ENCODE results near the gene GRB10.
"Not testable (repeated sequence)": the region's sequence is repeated elsewhere in the genome, so short reads cannot be mapped to it uniquely, and the experiment has no call there.

The GRB10 gene

GRCh38 chr7:50778189-50778588, 4.5 kb downstream of the GRB10 start:
- no peak for DNase-seq (ENCODE audit: low spot score)

DNA sequence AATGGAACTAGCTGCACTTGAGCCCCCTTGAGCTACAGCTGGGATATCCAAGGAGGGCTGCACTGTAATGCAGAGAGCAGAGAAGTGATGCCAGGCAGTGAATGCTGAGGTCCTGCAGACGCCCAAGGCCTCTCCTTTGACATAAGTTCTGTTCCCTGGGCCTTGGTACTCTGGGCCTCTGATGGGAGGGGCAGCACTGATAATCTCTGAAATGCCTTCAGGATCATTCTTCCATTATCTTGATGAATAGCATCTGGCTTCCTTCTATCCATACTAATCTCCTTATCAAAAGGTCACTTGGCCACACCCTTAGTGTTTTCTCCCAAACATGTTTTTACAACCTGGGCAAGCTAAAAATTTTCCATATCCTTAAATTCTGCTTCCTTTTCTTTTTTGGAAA, 6.9 kb downstream of the GRB10 start:
- no peak for DNase-seq (ENCODE audit: low spot score)

DNA sequence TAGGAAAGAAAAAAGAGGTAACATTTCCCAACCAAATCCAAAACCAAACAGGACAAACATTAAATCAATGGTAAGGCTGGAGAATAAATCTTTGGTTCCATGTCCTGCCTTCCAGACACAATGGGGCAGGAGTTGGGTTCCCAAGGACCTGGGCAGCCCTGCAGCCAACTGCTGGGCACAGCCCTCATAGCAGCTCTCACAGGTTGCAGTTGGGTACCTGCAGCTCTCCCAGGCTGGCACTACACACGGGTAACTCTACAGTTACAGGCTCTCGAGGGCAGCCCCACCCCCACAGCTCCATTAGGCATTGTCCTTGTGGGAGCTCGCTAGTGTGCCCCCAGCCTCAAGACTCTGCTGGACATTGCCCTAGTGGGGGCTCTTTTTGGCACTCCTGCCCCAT, 7.5 kb downstream of the GRB10 start:
- peak; percentile 28 for DNase-seq (ENCODE audit: low spot score)

DNA sequence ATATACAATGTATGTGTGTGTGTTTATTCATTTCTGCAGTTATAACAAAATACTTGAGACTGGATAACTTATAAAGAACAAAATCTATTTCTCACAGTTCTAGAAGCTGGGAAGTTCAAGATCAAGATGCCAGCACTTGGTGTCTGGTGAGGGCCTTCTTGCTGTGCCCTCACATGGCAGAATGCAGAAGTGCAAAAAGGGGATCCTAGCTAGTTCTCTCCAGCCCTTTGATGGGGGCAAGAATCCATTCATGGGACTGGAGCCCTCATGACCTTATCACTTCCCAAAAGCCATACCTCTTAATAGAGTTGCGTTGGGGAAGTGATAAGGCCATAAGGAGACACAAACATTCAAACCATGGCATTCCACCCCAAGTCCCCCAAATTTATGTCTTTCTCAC, 8.4 kb downstream of the GRB10 start:
- DNase-seq (ENCODE audit: low spot score): peak; percentile 8

GRCh38 chr7:50773071-50773470, 9.6 kb downstream of the GRB10 start:
- not testable (repeated sequence) for DNase-seq (ENCODE audit: low spot score)

- DNase-seq (ENCODE audit: low spot score): peak; percentile 47
These were observed 11.3 kb downstream of the GRB10 start for GRCh38 chr7:50771120-50772002.

GRCh38 chr7:50768485-50769474, 13.9 kb downstream of the GRB10 start:
- no peak for DNase-seq (ENCODE audit: low spot score)

- DNase-seq (ENCODE audit: low spot score): no peak
These were observed 15.9 kb downstream of the GRB10 start for GRCh38 chr7:50766849-50767207.

GRCh38 chr7:50766106-50766848, 16.4 kb downstream of the GRB10 start:
- no peak for DNase-seq (ENCODE audit: low spot score)

DNA sequence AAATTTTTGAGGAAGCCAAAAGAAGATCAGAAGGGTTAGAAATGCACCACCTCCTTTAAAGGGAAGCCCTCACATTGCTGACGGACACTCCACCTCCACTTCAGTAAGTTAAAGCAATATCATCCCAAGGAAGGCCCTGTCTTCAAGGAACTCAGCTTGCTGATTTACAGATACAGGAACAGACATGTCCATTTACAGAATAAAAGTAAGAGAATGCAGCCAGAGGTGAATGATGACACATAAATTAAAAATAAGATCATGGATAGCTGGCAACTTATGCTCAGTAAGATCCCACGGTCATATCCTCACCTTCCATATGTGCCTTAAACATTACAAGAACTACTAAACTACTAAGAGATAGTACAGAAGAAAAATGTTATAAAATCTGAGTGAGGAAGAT, 20.4 kb downstream of the GRB10 start:
- DNase-seq (ENCODE audit: low spot score): no peak

GRCh38 chr7:50761713-50762112, 21.0 kb downstream of the GRB10 start:
- no peak for DNase-seq (ENCODE audit: low spot score)

GRCh38 chr7:50757703-50758390, 24.8 kb downstream of the GRB10 start:
- DNase-seq (ENCODE audit: low spot score): no peak

GRCh38 chr7:50756180-50756579, 26.5 kb downstream of the GRB10 start:
- no peak for DNase-seq (ENCODE audit: low spot score)

DNA sequence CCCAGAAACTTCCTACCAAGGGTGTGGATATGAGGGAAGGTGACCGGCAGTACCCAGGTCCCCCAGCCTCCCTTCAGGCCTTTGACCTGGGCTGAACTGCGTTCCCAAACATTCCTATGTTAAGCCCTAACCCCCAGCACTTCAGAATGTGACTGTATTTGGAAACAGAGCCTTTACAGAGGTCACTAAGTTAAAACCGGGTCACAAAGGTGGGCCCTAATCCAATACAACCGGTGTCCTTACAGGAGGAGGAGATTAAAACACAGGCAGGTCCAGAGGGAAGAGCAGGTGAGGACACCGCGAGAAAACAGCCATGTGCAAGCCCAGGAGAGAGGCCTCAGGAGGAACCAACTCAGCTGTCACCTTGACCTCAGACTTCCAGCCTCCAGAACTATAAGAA, 28.0 kb downstream of the GRB10 start:
- DNase-seq (ENCODE audit: low spot score): no peak

- no peak for DNase-seq (ENCODE audit: low spot score)
These were observed 28.5 kb downstream of the GRB10 start for GRCh38 chr7:50754241-50754640.

DNA sequence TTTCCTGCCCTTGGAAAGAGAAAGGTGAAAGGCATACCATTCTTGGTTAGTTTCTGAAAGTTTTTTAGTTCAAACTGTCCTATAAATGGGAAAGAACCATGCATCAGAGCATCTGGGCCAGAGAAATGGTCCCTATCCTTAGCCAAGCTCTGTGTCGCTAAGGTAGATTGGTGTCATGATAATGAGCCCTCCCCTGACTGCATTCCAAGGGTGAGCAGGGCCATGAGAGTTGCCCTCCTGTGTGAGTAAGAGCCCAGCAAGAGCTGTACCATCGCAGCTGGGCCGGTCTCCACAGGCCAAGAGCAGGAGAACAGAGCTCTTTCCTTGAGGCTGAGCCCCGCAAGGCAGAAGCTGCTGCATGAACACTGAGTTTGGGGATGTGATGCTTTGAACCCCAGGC, 30.3 kb downstream of the GRB10 start:
- DNase-seq (ENCODE audit: low spot score): no peak

DNA sequence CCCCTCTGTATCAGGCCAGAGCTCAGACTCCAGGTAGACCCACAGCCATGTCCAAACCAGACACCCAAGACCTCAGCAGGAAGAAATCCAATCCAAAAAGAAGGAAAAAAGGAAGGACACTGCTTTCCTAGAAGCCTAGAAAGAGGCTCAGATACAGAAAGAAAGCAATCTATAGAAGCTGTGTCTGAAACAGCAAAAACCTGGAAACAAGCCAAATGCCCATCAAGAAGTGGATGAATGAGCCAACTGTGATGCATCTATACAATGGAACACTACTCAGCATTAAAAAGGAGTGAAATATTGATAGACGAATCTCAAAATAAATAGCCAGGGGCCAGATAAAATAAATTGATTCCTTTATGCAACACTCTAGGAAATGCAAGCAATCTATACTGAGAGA, 31.6 kb downstream of the GRB10 start:
- DNase-seq (ENCODE audit: low spot score): no peak

- no peak for DNase-seq (ENCODE audit: low spot score)
These were observed 32.8 kb downstream of the GRB10 start for GRCh38 chr7:50749896-50750295.

- DNase-seq (ENCODE audit: low spot score): no peak
These were observed 34.2 kb downstream of the GRB10 start for GRCh38 chr7:50748472-50748871.

- DNase-seq (ENCODE audit: low spot score): no peak
These were observed 36.9 kb downstream of the GRB10 start for GRCh38 chr7:50745835-50746234.

DNA sequence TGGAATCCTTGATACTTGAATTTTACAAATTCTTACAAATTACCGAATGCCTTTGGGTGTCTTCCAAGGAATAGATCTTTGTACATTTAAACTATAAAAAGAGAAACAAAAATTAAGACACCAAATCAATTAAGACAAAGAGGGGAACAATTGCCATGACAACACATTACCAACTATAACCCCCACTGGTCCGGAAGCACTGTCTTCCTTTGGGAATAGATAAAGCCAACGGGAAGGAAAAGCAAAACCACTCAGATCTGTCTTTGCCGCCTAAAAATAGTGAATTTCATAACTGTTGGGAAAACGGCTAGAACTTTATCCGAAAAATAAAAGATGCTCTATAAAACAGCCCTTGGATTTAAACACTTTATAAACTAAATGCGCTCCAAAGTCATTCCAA, 37.4 kb downstream of the GRB10 start:
- DNase-seq (ENCODE audit: low spot score): no peak

DNA sequence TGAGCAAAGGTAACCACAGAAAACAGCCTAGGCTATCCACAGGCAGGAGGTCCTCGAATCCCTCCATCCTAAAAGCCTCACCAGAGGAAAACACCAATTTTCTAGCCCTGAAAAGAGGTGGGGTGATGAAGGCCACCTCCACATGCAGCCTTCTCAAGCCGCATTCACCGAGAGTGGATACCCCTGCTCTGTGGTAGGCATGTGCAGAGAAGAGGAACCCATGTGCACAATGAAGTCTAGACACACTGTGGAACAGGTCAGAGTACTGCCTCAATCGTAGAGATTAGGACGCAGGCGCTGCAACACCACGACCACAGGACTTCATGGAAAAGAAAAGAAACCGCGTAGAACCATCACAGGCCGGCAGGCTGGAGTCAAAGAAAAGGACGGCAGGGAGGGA, 38.8 kb downstream of the GRB10 start:
- no peak for DNase-seq (ENCODE audit: low spot score)
